Neural cell (in vitro differentiated cells): Measurements from ENCODE around the gene PRG3.

Source experiments
- EP300 ChIP-seq: fragments of 450-650 bp; conservative IDR thresholded peaks from 2 replicates; pipeline ENCODE4 v1.6.1; 2014; ENCODE audit warnings: antibody characterized with exemption, mild to moderate bottlenecking, moderate library complexity; ENCODE audit not compliant: poor library complexity, severe bottlenecking
- EZH2 ChIP-seq: fragments of 200-600, 300-800 bp; shearing (Covaris generic), sonication (generic); IDR thresholded peaks from 2 replicates; pipeline ENCODE4 v1.6.1; 2014; ENCODE audit warnings: antibody characterized with exemption, low read length, borderline replicate concordance, mild to moderate bottlenecking; ENCODE audit not compliant: insufficient read depth, poor library complexity, severe bottlenecking
- RAD21 ChIP-seq: fragments of 450-650 bp; conservative IDR thresholded peaks from 2 replicates; pipeline ENCODE4 v1.6.1; 2014; ENCODE audit warnings: antibody characterized with exemption, mild to moderate bottlenecking, moderate library complexity
- SMC3 ChIP-seq: fragments of 450-650 bp; conservative IDR thresholded peaks from 2 replicates; pipeline ENCODE4 v1.6.1; 2014; ENCODE audit warnings: antibody characterized with exemption, mild to moderate bottlenecking, moderate library complexity; ENCODE audit not compliant: poor library complexity
- TAF1 ChIP-seq: IDR thresholded peaks from 2 replicates; pipeline ENCODE4 v1.6.1; 2012; ENCODE audit warnings: low read depth
- TF ChIP-seq, protein P1 (sequence below): fragments of 450-650 bp; IDR thresholded peaks from 2 replicates; pipeline ENCODE4 v1.5.1; 2014; ENCODE audit warnings: antibody characterized with exemption, mild to moderate bottlenecking, moderate library complexity; ENCODE audit not compliant: poor library complexity, severe bottlenecking
- TF ChIP-seq, protein P2 (sequence below): IDR thresholded peaks from 2 replicates; pipeline ENCODE4 v1.6.1; 2012; ENCODE audit warnings: borderline replicate concordance

DNA sequence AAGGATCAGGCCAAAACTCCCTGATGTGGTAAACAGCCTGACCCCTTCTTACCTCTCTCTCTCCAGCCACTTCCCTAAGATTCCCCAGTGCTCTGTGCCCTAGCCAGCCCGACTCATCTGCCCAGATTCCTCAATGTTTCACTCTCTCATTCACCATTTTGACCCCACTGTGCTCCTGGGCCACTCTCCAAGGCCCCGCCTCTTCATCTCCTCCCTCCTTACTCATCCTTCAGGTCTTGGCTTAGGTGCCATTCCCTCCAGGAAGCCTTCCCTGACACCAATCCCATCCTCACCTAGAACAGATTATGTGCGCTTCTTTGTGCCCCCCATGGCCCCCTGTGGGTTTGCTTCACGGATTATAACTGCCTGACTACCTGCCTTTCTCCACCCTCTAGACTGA, 32.7 kb upstream of the PRG3 start:
- no peak for TF ChIP-seq EZH2
- TF ChIP-seq, protein P1, sequence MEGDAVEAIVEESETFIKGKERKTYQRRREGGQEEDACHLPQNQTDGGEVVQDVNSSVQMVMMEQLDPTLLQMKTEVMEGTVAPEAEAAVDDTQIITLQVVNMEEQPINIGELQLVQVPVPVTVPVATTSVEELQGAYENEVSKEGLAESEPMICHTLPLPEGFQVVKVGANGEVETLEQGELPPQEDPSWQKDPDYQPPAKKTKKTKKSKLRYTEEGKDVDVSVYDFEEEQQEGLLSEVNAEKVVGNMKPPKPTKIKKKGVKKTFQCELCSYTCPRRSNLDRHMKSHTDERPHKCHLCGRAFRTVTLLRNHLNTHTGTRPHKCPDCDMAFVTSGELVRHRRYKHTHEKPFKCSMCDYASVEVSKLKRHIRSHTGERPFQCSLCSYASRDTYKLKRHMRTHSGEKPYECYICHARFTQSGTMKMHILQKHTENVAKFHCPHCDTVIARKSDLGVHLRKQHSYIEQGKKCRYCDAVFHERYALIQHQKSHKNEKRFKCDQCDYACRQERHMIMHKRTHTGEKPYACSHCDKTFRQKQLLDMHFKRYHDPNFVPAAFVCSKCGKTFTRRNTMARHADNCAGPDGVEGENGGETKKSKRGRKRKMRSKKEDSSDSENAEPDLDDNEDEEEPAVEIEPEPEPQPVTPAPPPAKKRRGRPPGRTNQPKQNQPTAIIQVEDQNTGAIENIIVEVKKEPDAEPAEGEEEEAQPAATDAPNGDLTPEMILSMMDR = no peak
- no peak for TF ChIP-seq TAF1
- TF ChIP-seq EP300 = no peak
- TF ChIP-seq, protein P2, sequence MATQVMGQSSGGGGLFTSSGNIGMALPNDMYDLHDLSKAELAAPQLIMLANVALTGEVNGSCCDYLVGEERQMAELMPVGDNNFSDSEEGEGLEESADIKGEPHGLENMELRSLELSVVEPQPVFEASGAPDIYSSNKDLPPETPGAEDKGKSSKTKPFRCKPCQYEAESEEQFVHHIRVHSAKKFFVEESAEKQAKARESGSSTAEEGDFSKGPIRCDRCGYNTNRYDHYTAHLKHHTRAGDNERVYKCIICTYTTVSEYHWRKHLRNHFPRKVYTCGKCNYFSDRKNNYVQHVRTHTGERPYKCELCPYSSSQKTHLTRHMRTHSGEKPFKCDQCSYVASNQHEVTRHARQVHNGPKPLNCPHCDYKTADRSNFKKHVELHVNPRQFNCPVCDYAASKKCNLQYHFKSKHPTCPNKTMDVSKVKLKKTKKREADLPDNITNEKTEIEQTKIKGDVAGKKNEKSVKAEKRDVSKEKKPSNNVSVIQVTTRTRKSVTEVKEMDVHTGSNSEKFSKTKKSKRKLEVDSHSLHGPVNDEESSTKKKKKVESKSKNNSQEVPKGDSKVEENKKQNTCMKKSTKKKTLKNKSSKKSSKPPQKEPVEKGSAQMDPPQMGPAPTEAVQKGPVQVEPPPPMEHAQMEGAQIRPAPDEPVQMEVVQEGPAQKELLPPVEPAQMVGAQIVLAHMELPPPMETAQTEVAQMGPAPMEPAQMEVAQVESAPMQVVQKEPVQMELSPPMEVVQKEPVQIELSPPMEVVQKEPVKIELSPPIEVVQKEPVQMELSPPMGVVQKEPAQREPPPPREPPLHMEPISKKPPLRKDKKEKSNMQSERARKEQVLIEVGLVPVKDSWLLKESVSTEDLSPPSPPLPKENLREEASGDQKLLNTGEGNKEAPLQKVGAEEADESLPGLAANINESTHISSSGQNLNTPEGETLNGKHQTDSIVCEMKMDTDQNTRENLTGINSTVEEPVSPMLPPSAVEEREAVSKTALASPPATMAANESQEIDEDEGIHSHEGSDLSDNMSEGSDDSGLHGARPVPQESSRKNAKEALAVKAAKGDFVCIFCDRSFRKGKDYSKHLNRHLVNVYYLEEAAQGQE = no peak
- TF ChIP-seq RAD21 = no peak
- no peak for TF ChIP-seq SMC3
